ENCODE results near the gene MAGEB17.

GRCh38 chrX:16156692-16157331 lies 10.5 kb upstream of the MAGEB17 start:
- no peak for TF ChIP-seq CTCF (conservative IDR thresholded peaks at IDR 0.05; ENCODE audit: low read depth, low read length)
- no peak for TF ChIP-seq EZH2 (IDR thresholded peaks at IDR 0.05; ENCODE audit: low read length, unreplicated experiment)

All from PC-3 (cell line).